ENCODE measurements around the gene REG1B. TPM values are rescaled to one million over a fixed set of nuclear protein-coding genes. Genes with fewer than 3 reads are reported as not detected.
"Not testable (repeated sequence)": the region's sequence is repeated elsewhere in the genome, so short reads cannot be mapped to it uniquely, and the experiment has no call there.

REG1B gene
- total and polyA plus RNA-seq, 4 donors, result 0.56 to 4.0 (median 0.75) TPM; not detected in 1

- not testable (repeated sequence) for H3K27ac ChIP-seq (ENCODE audit: low read depth in 1 of 2, low read length in 1 of 2); H3K4me3 ChIP-seq; H3K4me1 ChIP-seq (ENCODE audit: control insufficient read depth in 5 of 5, insufficient read depth in 5 of 5, low read length in 5 of 5); H3K9me3 ChIP-seq (ENCODE audit: control insufficient read depth in 4 of 4, insufficient read depth in 3 of 4, low read length in 3 of 4); ATAC-seq (ENCODE audit: insufficient read depth, low FRiP score); H3K9ac ChIP-seq (ENCODE audit: insufficient read depth in 1 of 2, low read length in 2 of 2); H3K27me3 ChIP-seq (ENCODE audit: control insufficient read depth in 3 of 3, insufficient read depth in 3 of 3, low read length in 2 of 3); H3K36me3 ChIP-seq (ENCODE audit: control insufficient read depth in 4 of 4, insufficient read depth in 4 of 4, low read length in 4 of 4)
- 58 to 79% methylated on average over 5 of the region's 5 CpGs for WGBS, 2 donors
- peak in 2 of 3 donors; percentile 21 to 29 for DNase-seq
These were observed 34.3 kb downstream of the REG1B start for GRCh38 chr2:79053486-79053885.

GRCh38 chr2:79041032-79041448, 46.8 kb downstream of the REG1B start:
- DNase-seq, result peak in 2 of 3 donors; percentile 32 to 46
- no peak for ATAC-seq (ENCODE audit: insufficient read depth, low FRiP score)

GRCh38 chr2:79039944-79040343, 47.8 kb downstream of the REG1B start:
- TF ChIP-seq CTCF (IDR thresholded peaks at IDR 0.05; ENCODE audit: control extremely low read depth, extremely low read depth), result no peak
- H3K4me3 ChIP-seq, result no peak overlapping the region
- WGBS, 2 donors, result 79 to 88% methylated on average over 3 of the region's 3 CpGs
- ATAC-seq (ENCODE audit: insufficient read depth, low FRiP score), result no peak
- no peaks in the 10 kb centered on the region for H3K36me3 ChIP-seq (ENCODE audit: control insufficient read depth in 4 of 4, insufficient read depth in 4 of 4, low read length in 4 of 4)
- H3K9me3 ChIP-seq (ENCODE audit: control insufficient read depth in 4 of 4, insufficient read depth in 3 of 4, low read length in 3 of 4), result no peaks in the 10 kb centered on the region
- no peaks in the 10 kb centered on the region for H3K4me1 ChIP-seq (ENCODE audit: control insufficient read depth in 5 of 5, insufficient read depth in 5 of 5, low read length in 5 of 5)
- H3K27ac ChIP-seq (ENCODE audit: low read depth in 1 of 2, low read length in 1 of 2), result no peak overlapping the region
- H3K9ac ChIP-seq (ENCODE audit: insufficient read depth in 1 of 2, low read length in 2 of 2), result no peak overlapping the region
- DNase-seq, result no peak
- no peaks in the 10 kb centered on the region for H3K27me3 ChIP-seq (ENCODE audit: control insufficient read depth in 3 of 3, insufficient read depth in 3 of 3, low read length in 2 of 3)

More at GRCh38 chr2:79041032-79041448, 46.8 kb downstream of the REG1B start:
- no peak overlapping the region for H3K27ac ChIP-seq (ENCODE audit: low read depth in 1 of 2, low read length in 1 of 2)
- H3K27me3 ChIP-seq (ENCODE audit: control insufficient read depth in 3 of 3, insufficient read depth in 3 of 3, low read length in 2 of 3), result no peaks in the 10 kb centered on the region
- no peaks in the 10 kb centered on the region for H3K4me1 ChIP-seq (ENCODE audit: control insufficient read depth in 5 of 5, insufficient read depth in 5 of 5, low read length in 5 of 5)
- no peak overlapping the region for H3K9ac ChIP-seq (ENCODE audit: insufficient read depth in 1 of 2, low read length in 2 of 2)
- no peak for TF ChIP-seq CTCF (IDR thresholded peaks at IDR 0.05; ENCODE audit: control extremely low read depth, extremely low read depth)
- H3K36me3 ChIP-seq (ENCODE audit: control insufficient read depth in 4 of 4, insufficient read depth in 4 of 4, low read length in 4 of 4), result no peaks in the 10 kb centered on the region
- H3K9me3 ChIP-seq (ENCODE audit: control insufficient read depth in 4 of 4, insufficient read depth in 3 of 4, low read length in 3 of 4), result peaks cover 0 to 2% (median 0%) of the 10 kb centered on the region in 4 donors
- 10 to 16% methylated on average over 1 of the region's 1 CpG for WGBS, 2 donors
- no peak overlapping the region for H3K4me3 ChIP-seq

Other genes with a start within 250 kb of the REG1B start
- gene REG3G, start 62.3 kb downstream of the REG1B start, total RNA-seq, result under 1 TPM; 0.43 to 0.58 TPM
- under 1 TPM in 1 of 2 donors, not detected in 1; 0.13 TPM for gene REG3G, start 62.3 kb downstream of the REG1B start, polyA plus RNA-seq
- 1 to 10 TPM in 1 of 2 donors, not detected in 1; 9.2 TPM for gene REG1A, start 32.5 kb upstream of the REG1B start, total RNA-seq
- 1 to 10 TPM; 2.3 to 4.7 TPM for gene REG1A, start 32.5 kb upstream of the REG1B start, polyA plus RNA-seq
- not detected for gene REG3A, start 71.8 kb upstream of the REG1B start, total RNA-seq
- under 1 TPM in 1 of 2 donors, not detected in 1; 0.96 TPM for gene REG3A, start 71.8 kb upstream of the REG1B start, polyA plus RNA-seq